Astrocyte (in vitro differentiated cells and primary cell): ENCODE results near the gene NUDT16L1.

Experiments used
- CTCF ChIP-seq: IDR thresholded peaks from 2 replicates; pipeline ENCODE4 v1.5.1; 2011; ENCODE audit warnings: low read depth, mild to moderate bottlenecking, inconsistent platforms, low read length, moderate library complexity; ENCODE audit not compliant: insufficient read depth
- EZH2 ChIP-seq: IDR thresholded peaks from 2 replicates; pipeline ENCODE4 v1.6.1; 2012; ENCODE audit warnings: mild to moderate bottlenecking, low read length, inconsistent platforms; ENCODE audit not compliant: insufficient read depth

GRCh38 chr16:4646773-4647643, 46.4 kb upstream of the NUDT16L1 start:
- TF ChIP-seq CTCF (no peak), EZH2 (no peak)
